ENCODE results near the gene GALE.

GALE gene

DNA sequence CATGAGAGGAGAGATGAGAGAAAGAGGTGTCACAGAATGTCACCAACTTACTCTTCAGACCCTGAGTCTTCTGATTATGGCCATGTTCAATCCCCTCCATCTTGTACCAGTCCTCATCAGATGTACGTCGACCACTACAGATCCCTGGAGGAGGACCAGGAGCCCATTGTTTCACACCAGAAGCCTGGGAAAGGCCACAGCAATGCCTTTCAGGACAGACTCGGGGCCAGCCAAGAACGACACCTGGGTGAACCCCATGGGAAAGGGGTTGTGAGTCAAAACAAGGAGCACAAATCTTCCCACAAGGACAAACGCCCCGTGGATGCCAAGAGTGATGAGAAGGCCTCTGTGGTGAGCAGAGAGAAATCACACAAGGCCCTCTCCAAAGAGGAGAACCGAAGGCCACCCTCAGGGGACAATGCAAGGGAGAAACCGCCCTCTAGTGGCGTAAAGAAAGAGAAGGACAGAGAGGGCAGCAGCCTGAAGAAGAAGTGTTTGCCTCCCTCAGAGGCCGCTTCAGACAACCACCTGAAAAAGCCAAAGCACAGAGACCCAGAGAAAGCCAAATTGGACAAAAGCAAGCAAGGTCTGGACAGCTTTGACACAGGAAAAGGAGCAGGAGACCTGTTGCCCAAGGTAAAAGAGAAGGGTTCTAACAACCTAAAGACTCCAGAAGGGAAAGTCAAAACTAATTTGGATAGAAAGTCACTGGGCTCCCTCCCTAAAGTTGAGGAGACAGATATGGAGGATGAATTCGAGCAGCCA lies 49.3 kb downstream of the GALE start:
- no peak for DNase-seq (ENCODE audit: low spot score)

DNA sequence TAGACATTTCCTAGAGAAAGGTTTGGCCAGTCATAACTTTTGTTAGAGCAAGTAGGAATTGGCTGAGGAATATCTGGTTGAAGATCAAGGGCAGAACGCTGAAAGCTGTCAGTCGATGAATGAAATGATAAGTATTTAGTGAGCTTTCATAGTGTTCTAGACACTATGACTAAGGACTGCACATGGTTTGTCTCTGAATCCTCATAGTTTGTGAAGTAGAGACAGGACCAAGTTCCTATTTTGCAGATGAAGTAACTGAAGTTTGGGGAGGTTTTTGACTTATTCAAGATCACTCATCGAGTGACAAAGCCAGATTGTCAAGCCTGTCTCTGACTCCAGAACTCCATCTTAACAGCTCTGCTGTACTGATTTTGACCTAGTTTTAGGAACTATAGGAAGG lies 52.5 kb downstream of the GALE start:
- DNase-seq (ENCODE audit: low spot score): no peak
